Endodermal cell (in vitro differentiated cells): ENCODE measurements around the gene BEST3. TPM values are rescaled to one million over a fixed set of nuclear protein-coding genes. Genes with fewer than 3 reads are reported as not detected.

Source experiments
- DNase-seq: peaks from one replicate; pipeline ENCODE4 v3.0.0-alpha.2; 2017
- H3K27ac ChIP-seq: 2 replicates; pipeline ENCODE4 v1.5.1; 2013; ENCODE audit warnings: mild to moderate bottlenecking, low read depth, low read length, moderate library complexity
- H3K27me3 ChIP-seq: 2 replicates; pipeline ENCODE4 v1.6.1; 2013; ENCODE audit warnings: mild to moderate bottlenecking, low read length, moderate library complexity; ENCODE audit not compliant: insufficient read depth, control insufficient read depth, poor library complexity, severe bottlenecking
- H3K36me3 ChIP-seq: 2 replicates; pipeline ENCODE4 v1.7.0; 2013; ENCODE audit warnings: mild to moderate bottlenecking, low read length, moderate library complexity; ENCODE audit not compliant: control insufficient read depth, insufficient read depth
- H3K4me1 ChIP-seq: one replicate; pipeline ENCODE4 v1.7.0; 2013; ENCODE audit warnings: low read length; ENCODE audit not compliant: control insufficient read depth, insufficient read depth
- H3K4me3 ChIP-seq: 2 replicates; pipeline ENCODE4 v1.5.1; 2013; ENCODE audit warnings: mild to moderate bottlenecking, low read length, moderate library complexity
- H3K9ac ChIP-seq: 2 replicates; pipeline ENCODE4 v1.6.1; 2013; ENCODE audit warnings: mild to moderate bottlenecking, low read length, moderate library complexity; ENCODE audit not compliant: poor library complexity, severe bottlenecking; ENCODE audit errors: extremely low read depth
- H3K9me3 ChIP-seq: 2 replicates; pipeline ENCODE4 v1.6.1; 2013; ENCODE audit warnings: mild to moderate bottlenecking, low read length, moderate library complexity; ENCODE audit not compliant: control insufficient read depth
- H3K27ac Mint-ChIP-seq: 2 replicates; pipeline ENCODE4 v1.8.0; 2020; ENCODE audit warnings: mixed read lengths
- H3K27me3 Mint-ChIP-seq: 2 replicates; pipeline ENCODE4 v1.8.0; 2021; ENCODE audit warnings: mild to moderate bottlenecking, mixed read lengths; ENCODE audit not compliant: insufficient read depth
- H3K36me3 Mint-ChIP-seq: 2 replicates; pipeline ENCODE4 v1.8.0; 2020; ENCODE audit warnings: low read depth, mixed read lengths
- H3K4me1 Mint-ChIP-seq: 2 replicates; pipeline ENCODE4 v1.8.0; 2020; ENCODE audit warnings: mixed read lengths
- H3K4me3 Mint-ChIP-seq: 2 replicates; pipeline ENCODE4 v1.8.0; 2020; ENCODE audit warnings: mild to moderate bottlenecking, moderate library complexity, mixed read lengths
- H3K9me3 Mint-ChIP-seq: 2 replicates; pipeline ENCODE4 v1.8.0; 2020; ENCODE audit warnings: mild to moderate bottlenecking, mixed read lengths
- WGBS, 2 experiments: methylation state at CpG; one replicate each; pipeline versions ENCODE4 v1.1.5 to v1.1.7; 2013; ENCODE audit warnings: missing lambda C conversion rate in 2 of 2, mixed read lengths in 1 of 2; ENCODE audit not compliant: insufficient coverage in 1 of 2, insufficient read length in 1 of 2; 5-methylcytosine and 5-hydroxymethylcytosine counted together
- total RNA-seq, 2 donors: library from RNA; stranded (reverse); fragmentation: NEBNext Ultra II Directional in 1 of 2; extraction: Animal tissue kit (Norgen Biotek cat#: 25700) in 1 of 2; gene quantifications; 2 replicates in 1 of 2; 3 replicates in 1 of 2; pipeline ENCODE4 v1.2.1, GENCODE V29; 2021
- TF ChIP-seq, protein P1 (sequence below): fragments of 200-600 bp; sonication (generic); conservative IDR thresholded peaks from 2 replicates; pipeline ENCODE4 v1.5.0; 2021; ENCODE audit warnings: antibody characterized with exemption, mild to moderate bottlenecking

BEST3 gene
- total RNA-seq, 2 donors from 2014 or later, result not detected

DNA sequence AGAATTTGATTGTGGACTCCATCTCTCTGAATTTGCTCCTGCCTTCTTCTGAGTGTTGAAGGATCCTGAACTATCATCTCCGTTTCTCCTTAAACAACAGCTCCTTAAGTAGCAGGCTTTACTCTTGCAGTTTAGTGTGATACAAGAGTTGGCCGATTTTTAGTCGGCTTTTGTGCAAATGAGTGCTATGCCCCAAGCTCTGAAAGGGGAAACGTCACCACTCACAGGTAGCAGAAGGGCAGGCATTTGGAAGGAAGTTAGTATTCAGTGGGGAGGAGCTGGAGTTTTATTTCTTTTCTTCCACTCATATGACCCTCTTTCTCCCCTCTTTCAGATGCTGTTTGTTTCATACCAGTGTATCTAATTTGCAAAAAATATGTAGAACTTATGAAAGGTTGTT, 51.9 kb downstream of the BEST3 start:
- Histone ChIP-seq H3K27me3 (no peaks in the 10 kb centered on the region), H3K9ac (no peak overlapping the region), H3K4me1 (no peaks in the 10 kb centered on the region), H3K27ac (no peak overlapping the region), H3K4me3 (no peak overlapping the region), H3K36me3 (no peaks in the 10 kb centered on the region), H3K9me3 (no peaks in the 10 kb centered on the region)
- TF ChIP-seq, protein P1, sequence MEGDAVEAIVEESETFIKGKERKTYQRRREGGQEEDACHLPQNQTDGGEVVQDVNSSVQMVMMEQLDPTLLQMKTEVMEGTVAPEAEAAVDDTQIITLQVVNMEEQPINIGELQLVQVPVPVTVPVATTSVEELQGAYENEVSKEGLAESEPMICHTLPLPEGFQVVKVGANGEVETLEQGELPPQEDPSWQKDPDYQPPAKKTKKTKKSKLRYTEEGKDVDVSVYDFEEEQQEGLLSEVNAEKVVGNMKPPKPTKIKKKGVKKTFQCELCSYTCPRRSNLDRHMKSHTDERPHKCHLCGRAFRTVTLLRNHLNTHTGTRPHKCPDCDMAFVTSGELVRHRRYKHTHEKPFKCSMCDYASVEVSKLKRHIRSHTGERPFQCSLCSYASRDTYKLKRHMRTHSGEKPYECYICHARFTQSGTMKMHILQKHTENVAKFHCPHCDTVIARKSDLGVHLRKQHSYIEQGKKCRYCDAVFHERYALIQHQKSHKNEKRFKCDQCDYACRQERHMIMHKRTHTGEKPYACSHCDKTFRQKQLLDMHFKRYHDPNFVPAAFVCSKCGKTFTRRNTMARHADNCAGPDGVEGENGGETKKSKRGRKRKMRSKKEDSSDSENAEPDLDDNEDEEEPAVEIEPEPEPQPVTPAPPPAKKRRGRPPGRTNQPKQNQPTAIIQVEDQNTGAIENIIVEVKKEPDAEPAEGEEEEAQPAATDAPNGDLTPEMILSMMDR, result no peak
- Mint-ChIP-seq H3K4me3 (no peak overlapping the region), H3K9me3 (no peaks in the 10 kb centered on the region), H3K4me1 (no peaks in the 10 kb centered on the region), H3K36me3 (no peaks in the 10 kb centered on the region), H3K27me3 (no peaks in the 10 kb centered on the region), H3K27ac (no peak overlapping the region)
- no peak for DNase-seq
- 30 to 63% methylated on average over 2 to 4 of the region's 4 CpGs for WGBS, 2 experiments

DNA sequence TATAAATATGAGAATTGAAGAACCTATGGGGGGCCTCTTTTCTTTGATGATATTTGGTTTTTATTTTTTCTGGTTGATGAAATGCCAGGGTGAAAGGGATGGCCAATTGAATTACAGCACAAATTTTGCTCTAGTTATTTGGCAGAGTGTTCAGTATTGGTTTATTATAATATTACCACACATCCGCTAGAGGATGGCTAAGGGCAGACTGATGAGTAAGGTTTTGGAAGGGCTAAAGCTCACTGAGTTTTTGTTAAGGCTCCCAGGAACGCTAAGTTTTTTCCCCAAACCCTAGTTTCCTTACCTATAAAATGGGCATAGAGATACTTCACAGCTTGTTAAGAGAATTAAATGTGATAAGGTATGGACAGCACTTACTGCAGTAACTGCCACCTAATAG, 54.1 kb downstream of the BEST3 start:
- no peak overlapping the region for H3K9ac ChIP-seq
- Mint-ChIP-seq H3K4me3 (no peak overlapping the region), H3K4me1 (no peaks in the 10 kb centered on the region), H3K9me3 (no peaks in the 10 kb centered on the region), H3K27me3 (no peaks in the 10 kb centered on the region), H3K27ac (no peak overlapping the region), H3K36me3 (no peaks in the 10 kb centered on the region)
- 75 to 100% methylated on average over 1 of the region's 2 CpGs for WGBS, 2 experiments
- no peak overlapping the region for H3K27ac ChIP-seq
- TF ChIP-seq, protein P1, result no peak
- no peak overlapping the region for H3K4me3 ChIP-seq
- DNase-seq, result no peak
- no peaks in the 10 kb centered on the region for H3K36me3 ChIP-seq
- H3K9me3 ChIP-seq, result no peaks in the 10 kb centered on the region
- H3K27me3 ChIP-seq, result no peaks in the 10 kb centered on the region
- H3K4me1 ChIP-seq, result no peaks in the 10 kb centered on the region

DNA sequence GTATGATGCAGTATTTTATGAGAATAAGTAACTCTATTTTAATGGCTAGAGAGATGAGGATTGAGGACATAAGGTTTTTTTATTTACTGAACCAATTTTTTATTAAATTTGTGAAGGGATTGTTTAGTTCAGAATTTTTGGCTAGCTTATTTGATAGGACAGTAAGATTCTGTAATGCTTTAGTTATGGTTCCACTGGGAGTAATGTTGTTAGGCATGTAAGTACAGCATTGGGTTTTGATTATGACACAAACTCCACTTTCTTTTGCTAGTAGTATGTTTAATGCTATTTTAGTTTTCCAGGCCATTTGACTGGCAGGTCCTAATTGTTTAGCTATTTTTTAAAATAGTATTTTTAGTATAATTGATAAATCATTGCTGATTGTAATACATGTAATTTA, 54.6 kb downstream of the BEST3 start:
- H3K27ac ChIP-seq, result no peak overlapping the region
- Mint-ChIP-seq H3K4me1 (no peaks in the 10 kb centered on the region), H3K9me3 (no peaks in the 10 kb centered on the region), H3K4me3 (no peak overlapping the region), H3K36me3 (no peaks in the 10 kb centered on the region), H3K27me3 (no peaks in the 10 kb centered on the region), H3K27ac (no peak overlapping the region)
- H3K9ac ChIP-seq, result no peak overlapping the region
- no peaks in the 10 kb centered on the region for H3K4me1 ChIP-seq
- no peaks in the 10 kb centered on the region for H3K36me3 ChIP-seq
- DNase-seq, result no peak
- TF ChIP-seq, protein P1, result no peak
- no peaks in the 10 kb centered on the region for H3K27me3 ChIP-seq
- no peak overlapping the region for H3K4me3 ChIP-seq
- H3K9me3 ChIP-seq, result no peaks in the 10 kb centered on the region
